Parathyroid adenoma (tissue), 2 donors: ENCODE results near the gene USP10.

ENCODE experiments used
- H2AFZ ChIP-seq: fragments of 300-600 bp; sonication (generic); one replicate; pipeline ENCODE4 v1.7.0; 2017; ENCODE audit warnings: antibody characterized with exemption, mild to moderate bottlenecking
- H3K27ac ChIP-seq: fragments of 300-600 bp; sonication (generic); one replicate; pipeline ENCODE4 v1.7.0; 2017
- H3K27me3 ChIP-seq: fragments of 300-600 bp; sonication (generic); one replicate; pipeline ENCODE4 v1.7.0; 2017; ENCODE audit warnings: low read length; ENCODE audit not compliant: control insufficient read depth, insufficient read depth
- H3K36me3 ChIP-seq: fragments of 300-600 bp; sonication (generic); one replicate; pipeline ENCODE4 v1.7.0; 2017; ENCODE audit warnings: low read length; ENCODE audit not compliant: control insufficient read depth, insufficient read depth
- H3K4me1 ChIP-seq: fragments of 300-600 bp; sonication (generic); one replicate; pipeline ENCODE4 v1.7.0; 2017; ENCODE audit warnings: control low read depth
- H3K4me2 ChIP-seq: fragments of 300-600 bp; sonication (generic); one replicate; pipeline ENCODE4 v1.7.0; 2017; ENCODE audit warnings: low read length
- H3K4me3 ChIP-seq: fragments of 300-600 bp; sonication (generic); one replicate; pipeline ENCODE4 v1.7.0; 2017; ENCODE audit warnings: low read depth, low read length
- H3K79me2 ChIP-seq: fragments of 300-600 bp; sonication (generic); one replicate; pipeline ENCODE4 v1.7.0; 2017; ENCODE audit warnings: control low read depth
- H3K9ac ChIP-seq: fragments of 300-600 bp; sonication (generic); one replicate; pipeline ENCODE4 v1.7.0; 2017; ENCODE audit warnings: mild to moderate bottlenecking
- H3K9me3 ChIP-seq: fragments of 300-600 bp; sonication (generic); one replicate; pipeline ENCODE4 v1.7.0; 2017; ENCODE audit warnings: low read length; ENCODE audit not compliant: control insufficient read depth
- CTCF ChIP-seq: fragments of 300-600 bp; sonication (generic); IDR thresholded peaks from one replicate; pipeline ENCODE4 v1.7.0; 2017; ENCODE audit warnings: antibody characterized with exemption, mild to moderate bottlenecking
- donor health status: primary hyperparathyroidism.

The USP10 gene

DNA sequence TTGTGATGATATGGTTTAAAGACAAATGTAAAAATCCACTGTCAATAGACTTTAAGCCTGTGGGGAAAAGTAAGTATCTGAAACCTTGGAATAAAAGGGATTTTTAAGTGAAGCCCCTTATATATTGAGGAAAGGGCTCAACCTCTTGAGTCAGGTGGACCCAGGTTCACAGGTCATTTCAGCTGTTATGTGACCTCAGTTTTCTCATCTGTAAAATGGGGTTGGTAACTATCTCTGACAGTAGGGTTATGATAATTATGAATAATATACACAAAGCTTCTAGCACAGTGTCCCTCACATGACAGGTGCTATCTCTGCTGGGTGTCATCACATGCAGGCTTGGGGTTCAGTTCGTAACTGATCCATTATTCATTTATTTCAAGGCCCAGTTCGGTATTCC is 57.0 kb downstream of the USP10 start:
- Histone ChIP-seq H3K9ac (no peak overlapping the region), H3K27ac (no peak overlapping the region), H3K79me2 (peaks cover 40% of the 10 kb centered on the region), H3K9me3 (no peaks in the 10 kb centered on the region), H3K4me3 (no peak overlapping the region), H3K4me2 (no peak overlapping the region), H3K27me3 (no peaks in the 10 kb centered on the region), H2AFZ (no peak overlapping the region), H3K36me3 (no peaks in the 10 kb centered on the region), H3K4me1 (peaks cover 3% of the 10 kb centered on the region)
- no peak for TF ChIP-seq CTCF

DNA sequence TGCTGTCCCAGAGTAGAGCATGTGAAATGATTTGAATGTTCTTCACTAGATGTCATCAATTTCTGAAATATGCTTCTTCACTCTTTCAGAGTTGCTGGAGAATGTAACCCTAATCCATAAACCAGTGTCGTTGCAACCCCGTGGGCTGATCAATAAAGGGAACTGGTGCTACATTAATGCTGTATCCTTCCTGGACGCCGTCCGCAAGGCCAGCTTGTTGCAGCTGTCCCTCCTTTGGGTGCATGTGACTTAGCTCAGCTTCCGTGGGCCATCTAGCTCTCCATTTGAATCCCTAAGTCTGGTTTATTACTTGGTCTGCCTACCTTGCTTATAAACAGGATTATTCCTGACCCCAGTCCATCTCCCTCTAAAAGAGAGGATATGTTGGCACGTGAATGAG is 58.8 kb downstream of the USP10 start:
- no peaks in the 10 kb centered on the region for H3K36me3 ChIP-seq
- no peak overlapping the region for H2AFZ ChIP-seq
- H3K4me1 ChIP-seq = peaks cover 3% of the 10 kb centered on the region

GRCh38 chr16:84759061-84759460 is 59.3 kb downstream of the USP10 start:
- Histone ChIP-seq H3K9ac (no peak overlapping the region), H3K36me3 (no peaks in the 10 kb centered on the region), H3K9me3 (no peaks in the 10 kb centered on the region), H3K27ac (no peak overlapping the region), H3K4me3 (no peak overlapping the region), H3K4me1 (peaks cover 3% of the 10 kb centered on the region), H2AFZ (no peak overlapping the region), H3K79me2 (peaks cover 32% of the 10 kb centered on the region), H3K27me3 (no peaks in the 10 kb centered on the region), H3K4me2 (no peak overlapping the region)
- TF ChIP-seq CTCF = no peak

More for the DNA sequence above, 58.8 kb downstream of the USP10 start:
- Histone ChIP-seq H3K79me2 (peaks cover 36% of the 10 kb centered on the region), H3K4me2 (no peak overlapping the region), H3K27me3 (no peaks in the 10 kb centered on the region), H3K9ac (no peak overlapping the region), H3K4me3 (no peak overlapping the region), H3K9me3 (no peaks in the 10 kb centered on the region), H3K27ac (no peak overlapping the region)
- no peak for TF ChIP-seq CTCF

DNA sequence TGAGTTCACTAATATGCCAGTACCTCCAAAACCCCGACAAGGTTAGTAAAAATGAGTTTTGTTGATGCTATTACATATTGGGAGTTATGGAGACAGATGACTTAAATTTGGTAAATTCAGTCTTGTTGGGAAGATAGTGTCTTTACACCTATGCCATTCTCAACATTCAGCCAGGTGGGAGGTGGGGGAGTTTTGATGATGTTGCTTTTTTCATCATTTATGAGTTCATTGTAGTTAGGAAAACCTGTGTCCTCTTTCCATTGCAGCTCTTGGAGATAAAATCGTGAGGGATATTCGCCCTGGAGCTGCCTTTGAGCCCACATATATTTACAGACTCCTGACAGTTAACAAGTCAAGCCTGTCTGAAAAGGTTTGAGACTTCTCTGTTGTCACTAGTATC is 60.1 kb downstream of the USP10 start:
- Histone ChIP-seq H3K4me2 (no peak overlapping the region), H3K36me3 (no peaks in the 10 kb centered on the region), H3K9ac (no peak overlapping the region), H3K9me3 (no peaks in the 10 kb centered on the region), H3K4me1 (peaks cover 3% of the 10 kb centered on the region), H3K27me3 (no peaks in the 10 kb centered on the region), H3K79me2 (peaks cover 28% of the 10 kb centered on the region), H2AFZ (no peak overlapping the region), H3K4me3 (no peak overlapping the region), H3K27ac (no peak overlapping the region)
- no peak for TF ChIP-seq CTCF
